ENCODE results near the gene ENO1.
"Not testable (repeated sequence)": the region's sequence is repeated elsewhere in the genome, so short reads cannot be mapped to it uniquely, and the experiment has no call there.

The ENO1 gene

GRCh38 chr1:8839990-8840389 is 38.5 kb downstream of the ENO1 start:
- no peaks in the 10 kb centered on the region for H3K27me3 ChIP-seq (ENCODE audit: control insufficient read depth, insufficient read depth, low read length)
- H3K4me3 ChIP-seq (ENCODE audit: low read depth, low read length), result no peak overlapping the region
- H3K36me3 ChIP-seq (ENCODE audit: control insufficient read depth, insufficient read depth, low read length), result no peaks in the 10 kb centered on the region
- H3K4me1 ChIP-seq (ENCODE audit: control insufficient read depth, insufficient read depth, low read length), result no peaks in the 10 kb centered on the region
- H3K9me3 ChIP-seq (ENCODE audit: control insufficient read depth, insufficient read depth, low read length), result no peaks in the 10 kb centered on the region
- H3K27ac ChIP-seq (ENCODE audit: low read depth, low read length), result no peak overlapping the region
- H3K9ac ChIP-seq (ENCODE audit: low read depth, low read length), result no peak overlapping the region

- Histone ChIP-seq H3K9ac (ENCODE audit: low read depth, low read length) (no peak overlapping the region), H3K27ac (ENCODE audit: low read depth, low read length) (no peak overlapping the region), H3K4me3 (ENCODE audit: low read depth, low read length) (no peak overlapping the region), H3K4me1 (ENCODE audit: control insufficient read depth, insufficient read depth, low read length) (no peaks in the 10 kb centered on the region; the same call in 1 of the 2 replicates), H3K27me3 (ENCODE audit: control insufficient read depth, insufficient read depth, low read length) (no peaks in the 10 kb centered on the region), H3K36me3 (ENCODE audit: control insufficient read depth, insufficient read depth, low read length) (no peaks in the 10 kb centered on the region), H3K9me3 (ENCODE audit: control insufficient read depth, insufficient read depth, low read length) (no peaks in the 10 kb centered on the region)
Measured at GRCh38 chr1:8835941-8836643, 42.4 kb downstream of the ENO1 start.

- no peaks in the 10 kb centered on the region for H3K27me3 ChIP-seq (ENCODE audit: control insufficient read depth, insufficient read depth, low read length)
- no peaks in the 10 kb centered on the region for H3K36me3 ChIP-seq (ENCODE audit: control insufficient read depth, insufficient read depth, low read length)
- H3K4me1 ChIP-seq (ENCODE audit: control insufficient read depth, insufficient read depth, low read length), result no peaks in the 10 kb centered on the region; the same call in 1 of the 2 replicates
- no peaks in the 10 kb centered on the region for H3K9me3 ChIP-seq (ENCODE audit: control insufficient read depth, insufficient read depth, low read length)
- H3K27ac ChIP-seq (ENCODE audit: low read depth, low read length), result no peak overlapping the region
- H3K4me3 ChIP-seq (ENCODE audit: low read depth, low read length), result no peak overlapping the region
- no peak overlapping the region for H3K9ac ChIP-seq (ENCODE audit: low read depth, low read length)
Measured at GRCh38 chr1:8831340-8831739, 47.1 kb downstream of the ENO1 start.

- H3K27me3 ChIP-seq (ENCODE audit: control insufficient read depth, insufficient read depth, low read length); H3K4me3 ChIP-seq (ENCODE audit: low read depth, low read length); H3K9me3 ChIP-seq (ENCODE audit: control insufficient read depth, insufficient read depth, low read length); H3K4me1 ChIP-seq (ENCODE audit: control insufficient read depth, insufficient read depth, low read length); H3K27ac ChIP-seq (ENCODE audit: low read depth, low read length); H3K9ac ChIP-seq (ENCODE audit: low read depth, low read length); H3K36me3 ChIP-seq (ENCODE audit: control insufficient read depth, insufficient read depth, low read length): not testable (repeated sequence)
Measured at GRCh38 chr1:8830732-8831131, 47.8 kb downstream of the ENO1 start.

- H3K36me3 ChIP-seq (ENCODE audit: control insufficient read depth, insufficient read depth, low read length), result no peaks in the 10 kb centered on the region
- peaks cover 19% of the 10 kb centered on the region for H3K4me1 ChIP-seq (ENCODE audit: control insufficient read depth, insufficient read depth, low read length)
- no peaks in the 10 kb centered on the region for H3K9me3 ChIP-seq (ENCODE audit: control insufficient read depth, insufficient read depth, low read length)
- H3K4me3 ChIP-seq (ENCODE audit: low read depth, low read length), result no peak overlapping the region
- no peak overlapping the region for H3K27ac ChIP-seq (ENCODE audit: low read depth, low read length)
- H3K27me3 ChIP-seq (ENCODE audit: control insufficient read depth, insufficient read depth, low read length), result no peaks in the 10 kb centered on the region
- no peak overlapping the region for H3K9ac ChIP-seq (ENCODE audit: low read depth, low read length)
Measured at GRCh38 chr1:8825985-8826481, 52.5 kb downstream of the ENO1 start.

- H3K27ac ChIP-seq (ENCODE audit: low read depth, low read length), result no peak overlapping the region
Measured at GRCh38 chr1:8823295-8823664, 55.2 kb downstream of the ENO1 start.

GRCh38 chr1:8822373-8823294 is 55.9 kb downstream of the ENO1 start:
- H3K9ac ChIP-seq (ENCODE audit: low read depth, low read length), result no peak overlapping the region; the same call in 1 of the 2 replicates
- no peak overlapping the region for H3K4me3 ChIP-seq (ENCODE audit: low read depth, low read length)
- H3K27ac ChIP-seq (ENCODE audit: low read depth, low read length), result peak overlapping the region; percentile 66
- peaks cover 27% of the 10 kb centered on the region for H3K4me1 ChIP-seq (ENCODE audit: control insufficient read depth, insufficient read depth, low read length)
- H3K27me3 ChIP-seq (ENCODE audit: control insufficient read depth, insufficient read depth, low read length), result no peaks in the 10 kb centered on the region
- no peaks in the 10 kb centered on the region for H3K9me3 ChIP-seq (ENCODE audit: control insufficient read depth, insufficient read depth, low read length)
- H3K36me3 ChIP-seq (ENCODE audit: control insufficient read depth, insufficient read depth, low read length), result no peaks in the 10 kb centered on the region

More at GRCh38 chr1:8823295-8823664, 55.2 kb downstream of the ENO1 start:
- Histone ChIP-seq H3K9ac (ENCODE audit: low read depth, low read length) (no peak overlapping the region), H3K9me3 (ENCODE audit: control insufficient read depth, insufficient read depth, low read length) (no peaks in the 10 kb centered on the region), H3K4me1 (ENCODE audit: control insufficient read depth, insufficient read depth, low read length) (peaks cover 27% of the 10 kb centered on the region), H3K4me3 (ENCODE audit: low read depth, low read length) (no peak overlapping the region), H3K27me3 (ENCODE audit: control insufficient read depth, insufficient read depth, low read length) (no peaks in the 10 kb centered on the region), H3K36me3 (ENCODE audit: control insufficient read depth, insufficient read depth, low read length) (no peaks in the 10 kb centered on the region)

- H3K9me3 ChIP-seq (ENCODE audit: control insufficient read depth, insufficient read depth, low read length), result no peaks in the 10 kb centered on the region
- peak overlapping the region; percentile 17 for H3K27ac ChIP-seq (ENCODE audit: low read depth, low read length)
Measured at GRCh38 chr1:8821084-8821483, 57.4 kb downstream of the ENO1 start.

GRCh38 chr1:8818789-8819188 is 59.7 kb downstream of the ENO1 start:
- peak overlapping the region; percentile 97 for H3K27ac ChIP-seq (ENCODE audit: low read depth, low read length)
- not testable (repeated sequence) for H3K9me3 ChIP-seq (ENCODE audit: control insufficient read depth, insufficient read depth, low read length); H3K9ac ChIP-seq (ENCODE audit: low read depth, low read length); H3K27me3 ChIP-seq (ENCODE audit: control insufficient read depth, insufficient read depth, low read length); H3K36me3 ChIP-seq (ENCODE audit: control insufficient read depth, insufficient read depth, low read length)
- H3K4me1 ChIP-seq (ENCODE audit: control insufficient read depth, insufficient read depth, low read length), result peaks cover 48% of the 10 kb centered on the region
- H3K4me3 ChIP-seq (ENCODE audit: low read depth, low read length), result peak overlapping the region; percentile 94; the same call in 1 of the 2 replicates

More at GRCh38 chr1:8821084-8821483, 57.4 kb downstream of the ENO1 start:
- Histone ChIP-seq H3K4me3 (ENCODE audit: low read depth, low read length) (no peak overlapping the region), H3K36me3 (ENCODE audit: control insufficient read depth, insufficient read depth, low read length) (no peaks in the 10 kb centered on the region), H3K9ac (ENCODE audit: low read depth, low read length) (no peak overlapping the region), H3K4me1 (ENCODE audit: control insufficient read depth, insufficient read depth, low read length) (peaks cover 28% of the 10 kb centered on the region), H3K27me3 (ENCODE audit: control insufficient read depth, insufficient read depth, low read length) (no peaks in the 10 kb centered on the region)

GRCh38 chr1:8818325-8818775 is 60.1 kb downstream of the ENO1 start:
- no peaks in the 10 kb centered on the region for H3K36me3 ChIP-seq (ENCODE audit: control insufficient read depth, insufficient read depth, low read length)
- peak overlapping the region; percentile 97 for H3K27ac ChIP-seq (ENCODE audit: low read depth, low read length)
- no peaks in the 10 kb centered on the region for H3K9me3 ChIP-seq (ENCODE audit: control insufficient read depth, insufficient read depth, low read length)
- H3K9ac ChIP-seq (ENCODE audit: low read depth, low read length), result peak overlapping the region; percentile 85; the same call in 1 of the 2 replicates
- no peaks in the 10 kb centered on the region for H3K27me3 ChIP-seq (ENCODE audit: control insufficient read depth, insufficient read depth, low read length)
- peaks cover 48% of the 10 kb centered on the region for H3K4me1 ChIP-seq (ENCODE audit: control insufficient read depth, insufficient read depth, low read length)
- H3K4me3 ChIP-seq (ENCODE audit: low read depth, low read length), result peak overlapping the region; percentile 94

All from HUES48 (cell line).